GM04504 (cell line): ENCODE results near the gene RHOF.

Source experiments
- DNase-seq: peaks from one replicate; pipeline ENCODE4 v3.0.0-alpha.2; 2012; ENCODE audit warnings: low read depth

The RHOF gene

DNA sequence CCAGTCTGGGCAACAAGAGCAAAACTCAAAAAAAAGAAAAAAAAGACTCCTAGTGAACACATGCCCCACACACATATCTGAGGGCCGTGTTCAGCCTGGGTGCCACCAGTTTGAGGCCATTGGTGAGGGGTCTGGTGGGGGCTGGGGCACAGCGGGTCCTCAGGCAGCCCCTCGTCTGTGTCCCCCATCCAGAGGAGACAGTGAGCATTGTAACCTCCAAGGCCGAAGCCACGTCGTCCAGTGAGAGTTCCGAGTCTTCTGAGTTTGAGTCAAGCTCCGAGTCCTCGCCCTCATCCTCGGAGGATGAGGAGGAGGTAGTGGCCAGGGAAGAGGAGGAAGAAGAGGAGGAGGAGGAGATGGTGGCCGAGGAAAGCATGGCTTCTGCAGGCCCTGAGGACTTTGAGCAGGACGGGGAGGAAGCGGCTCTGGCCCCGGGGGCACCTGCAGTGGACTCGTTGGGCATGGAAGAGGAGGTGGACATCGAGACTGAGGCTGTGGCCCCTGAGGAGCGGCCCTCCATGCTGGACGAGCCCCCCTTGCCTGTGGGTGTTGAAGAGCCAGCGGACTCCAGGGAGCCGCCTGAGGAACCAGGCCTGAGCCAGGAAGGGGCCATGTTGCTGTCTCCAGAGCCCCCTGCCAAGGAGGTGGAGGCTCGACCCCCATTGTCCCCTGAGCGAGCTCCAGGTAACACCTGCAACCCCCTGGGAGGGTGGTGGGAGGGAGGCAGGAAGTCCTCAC, 25.9 kb upstream of the RHOF start:
- DNase-seq: no peak

DNA sequence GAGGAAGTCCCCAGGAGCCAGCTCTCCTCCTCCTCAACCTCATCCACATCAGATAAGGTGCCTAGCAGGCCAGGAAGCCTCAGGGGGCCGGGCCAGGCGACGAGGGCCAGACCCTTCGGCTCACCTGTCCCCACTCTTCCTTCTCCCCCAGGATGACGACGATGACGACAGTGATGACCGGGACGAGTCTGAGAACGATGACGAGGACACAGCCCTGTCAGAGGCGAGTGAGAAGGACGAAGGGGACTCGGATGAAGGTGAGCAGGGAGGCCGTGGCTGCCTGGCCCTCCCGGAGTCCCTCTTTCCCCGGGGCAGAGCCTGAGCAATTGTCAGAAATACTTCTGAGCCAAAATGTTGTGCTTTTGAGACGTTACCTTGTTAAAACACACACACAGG, 24.2 kb upstream of the RHOF start:
- DNase-seq: no peak

DNA sequence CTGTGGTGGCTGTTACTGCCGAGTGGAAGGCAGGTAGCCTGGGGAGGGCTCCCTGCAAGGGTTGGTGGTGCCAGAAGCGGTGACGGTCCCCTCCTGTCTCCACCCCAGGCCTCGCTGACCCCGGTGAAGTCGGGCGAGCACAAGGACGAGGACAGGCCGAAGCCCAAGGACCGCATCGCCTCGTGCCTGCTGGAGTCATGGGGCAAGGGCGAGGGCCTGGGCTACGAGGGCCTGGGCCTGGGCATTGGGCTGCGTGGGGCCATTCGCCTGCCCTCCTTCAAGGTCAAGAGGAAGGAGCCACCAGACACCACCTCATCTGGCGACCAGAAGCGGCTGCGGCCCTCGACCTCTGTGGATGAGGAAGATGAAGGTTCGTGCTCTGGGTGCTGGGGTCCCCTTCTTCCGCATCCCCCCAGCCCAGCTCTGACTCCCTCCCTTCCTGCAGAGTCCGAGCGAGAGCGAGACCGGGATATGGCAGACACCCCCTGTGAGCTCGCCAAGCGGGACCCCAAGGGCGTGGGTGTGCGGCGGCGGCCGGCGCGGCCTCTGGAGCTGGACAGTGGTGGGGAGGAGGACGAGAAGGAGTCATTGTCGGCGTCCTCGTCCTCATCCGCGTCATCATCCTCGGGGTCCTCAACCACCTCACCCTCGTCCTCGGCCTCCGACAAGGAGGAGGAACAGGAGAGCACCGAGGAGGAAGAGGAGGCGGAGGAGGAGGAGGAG, 23.6 kb upstream of the RHOF start:
- no peak for DNase-seq

- DNase-seq: no peak
These were observed 21.8 kb upstream of the RHOF start for GRCh38 chr12:121815263-121815662.

- no peak for DNase-seq
These were observed 21.1 kb upstream of the RHOF start for GRCh38 chr12:121814429-121815119.

- DNase-seq: no peak
These were observed 20.5 kb upstream of the RHOF start for GRCh38 chr12:121813951-121814350.

GRCh38 chr12:121812921-121813896, 19.7 kb upstream of the RHOF start:
- DNase-seq: no peak

- DNase-seq: no peak
These were observed 18.9 kb upstream of the RHOF start for GRCh38 chr12:121812320-121812871.

DNA sequence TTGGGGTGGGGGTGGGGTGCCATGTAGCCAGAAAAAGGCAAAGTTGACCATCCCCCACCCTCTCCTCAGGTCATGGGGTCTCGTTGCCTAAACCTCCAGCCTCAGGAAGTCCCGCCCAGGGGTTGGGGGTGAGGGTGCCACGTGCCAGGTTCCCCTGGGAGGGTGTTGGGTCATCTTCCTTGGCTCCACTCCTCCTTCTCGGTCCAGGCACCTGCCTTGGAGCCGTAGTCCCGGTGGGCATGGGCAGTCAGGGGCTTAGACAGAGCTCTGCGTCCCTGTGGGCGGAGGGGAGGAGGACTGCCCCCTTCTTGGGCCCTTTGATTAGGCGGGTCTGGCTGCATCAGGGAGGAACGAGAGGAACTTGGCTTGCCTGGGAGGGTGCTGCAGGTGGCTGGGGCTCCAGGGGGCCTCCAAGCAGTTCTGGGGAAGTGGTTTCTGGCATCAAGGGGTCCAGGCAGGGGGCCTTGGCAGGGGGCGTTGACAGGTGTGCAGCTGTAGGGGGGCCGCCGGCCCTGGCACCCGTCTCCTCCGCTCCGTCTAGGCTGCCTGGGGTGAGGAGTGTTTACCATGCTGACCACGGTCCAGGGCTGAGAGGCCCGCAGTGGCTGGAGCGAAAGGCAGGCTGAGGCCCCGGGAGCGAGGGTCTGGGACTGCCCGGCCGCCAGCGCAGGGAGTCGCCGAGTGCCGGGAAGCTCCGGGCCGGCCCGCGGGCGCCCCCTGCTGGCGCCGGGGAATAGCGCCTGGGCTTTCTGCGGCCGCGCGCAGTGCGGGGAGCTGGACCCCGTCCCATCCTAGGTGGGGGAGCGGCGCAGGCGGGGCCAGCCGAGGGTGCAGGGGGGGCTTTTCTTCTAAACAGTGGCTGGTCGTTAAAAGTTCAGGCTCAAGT, 18.2 kb upstream of the RHOF start:
- DNase-seq: no peak

DNA sequence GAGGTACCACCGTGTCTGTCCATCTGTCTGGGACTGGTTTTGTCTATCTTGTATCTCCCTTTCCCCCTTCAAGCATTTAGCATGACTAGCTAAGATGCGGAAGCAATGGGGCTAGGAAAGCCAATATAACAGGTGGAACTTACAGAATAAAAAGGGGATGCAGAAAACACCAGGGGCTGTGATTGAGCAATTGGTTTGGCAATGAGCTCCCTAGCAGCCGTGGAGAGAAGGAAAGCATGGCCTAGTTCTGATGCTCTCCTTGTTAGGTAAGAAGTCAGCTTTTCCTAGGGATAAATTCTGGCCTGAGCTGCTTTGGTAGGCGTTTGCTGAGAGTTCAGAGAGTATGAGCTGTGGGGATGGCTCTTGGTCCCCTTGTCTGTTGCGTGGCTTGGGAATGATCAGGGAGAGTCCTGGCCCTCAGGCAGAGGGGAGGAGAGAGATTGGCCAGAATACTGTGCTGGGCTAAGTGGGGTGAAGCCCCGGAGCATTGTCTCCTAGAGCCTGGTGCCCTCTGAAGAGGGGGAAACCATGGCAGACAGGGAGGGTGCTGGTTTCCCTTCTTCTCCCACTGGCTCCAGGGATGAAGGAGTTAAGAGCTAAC, 17.4 kb upstream of the RHOF start:
- no peak for DNase-seq

DNA sequence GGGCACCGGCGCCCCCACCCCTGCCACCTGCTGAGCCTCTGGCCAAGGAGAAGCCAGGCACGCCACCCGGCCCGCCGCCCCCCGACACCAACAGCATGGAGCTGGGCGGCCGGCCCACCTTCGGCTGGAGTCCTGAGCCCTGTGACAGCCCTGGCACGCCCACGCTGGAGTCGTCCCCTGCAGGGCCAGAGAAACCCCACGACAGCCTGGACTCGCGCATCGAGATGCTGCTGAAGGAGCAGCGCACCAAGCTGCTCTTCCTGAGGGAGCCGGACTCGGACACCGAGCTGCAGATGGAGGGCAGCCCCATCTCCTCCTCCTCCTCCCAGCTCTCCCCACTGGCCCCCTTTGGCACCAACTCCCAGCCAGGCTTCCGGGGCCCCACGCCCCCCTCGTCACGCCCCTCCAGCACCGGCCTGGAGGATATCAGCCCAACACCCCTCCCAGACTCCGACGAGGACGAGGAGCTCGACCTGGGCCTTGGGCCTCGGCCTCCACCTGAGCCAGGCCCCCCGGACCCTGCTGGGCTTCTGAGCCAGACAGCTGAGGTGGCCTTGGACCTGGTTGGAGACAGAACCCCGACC, 16.8 kb upstream of the RHOF start:
- DNase-seq: no peak

GRCh38 chr12:121809712-121810116, 16.2 kb upstream of the RHOF start:
- no peak for DNase-seq

- DNase-seq: no peak
These were observed 15.1 kb upstream of the RHOF start for GRCh38 chr12:121808623-121809022.

DNA sequence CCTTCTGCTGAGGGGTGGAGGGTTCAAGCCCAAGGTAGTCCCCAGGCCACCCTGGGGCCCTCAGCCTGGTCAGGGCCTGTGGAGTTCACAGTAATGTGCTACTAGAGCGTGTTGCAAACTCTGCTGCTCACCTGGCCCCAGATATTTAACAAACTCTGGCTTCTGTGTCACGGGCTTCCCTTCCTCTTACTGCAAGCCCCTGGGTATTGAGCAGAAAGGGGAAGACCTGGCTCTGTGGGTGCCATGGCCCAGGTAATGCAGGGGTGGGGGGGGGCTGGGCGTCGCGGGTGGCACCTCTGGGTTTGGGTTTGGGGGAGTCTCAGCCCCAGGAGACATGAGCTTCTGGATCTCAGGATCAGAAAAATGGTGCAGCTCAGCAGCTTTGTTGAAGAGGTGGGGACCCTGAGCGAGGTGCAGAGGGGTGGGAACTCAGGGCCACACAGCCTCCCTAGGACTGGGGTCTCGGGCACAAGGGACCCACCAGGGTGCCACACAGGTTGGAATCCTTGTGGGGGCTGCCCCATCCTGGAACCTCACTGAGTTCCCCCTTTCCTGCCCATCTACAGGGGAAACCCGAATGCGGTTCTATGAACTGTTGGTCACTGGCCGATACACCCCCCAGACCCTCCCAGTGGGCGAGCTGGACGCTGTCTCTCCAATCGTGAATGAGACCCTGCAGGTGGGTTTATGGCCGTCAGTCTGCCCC, 14.3 kb upstream of the RHOF start:
- DNase-seq: no peak

DNA sequence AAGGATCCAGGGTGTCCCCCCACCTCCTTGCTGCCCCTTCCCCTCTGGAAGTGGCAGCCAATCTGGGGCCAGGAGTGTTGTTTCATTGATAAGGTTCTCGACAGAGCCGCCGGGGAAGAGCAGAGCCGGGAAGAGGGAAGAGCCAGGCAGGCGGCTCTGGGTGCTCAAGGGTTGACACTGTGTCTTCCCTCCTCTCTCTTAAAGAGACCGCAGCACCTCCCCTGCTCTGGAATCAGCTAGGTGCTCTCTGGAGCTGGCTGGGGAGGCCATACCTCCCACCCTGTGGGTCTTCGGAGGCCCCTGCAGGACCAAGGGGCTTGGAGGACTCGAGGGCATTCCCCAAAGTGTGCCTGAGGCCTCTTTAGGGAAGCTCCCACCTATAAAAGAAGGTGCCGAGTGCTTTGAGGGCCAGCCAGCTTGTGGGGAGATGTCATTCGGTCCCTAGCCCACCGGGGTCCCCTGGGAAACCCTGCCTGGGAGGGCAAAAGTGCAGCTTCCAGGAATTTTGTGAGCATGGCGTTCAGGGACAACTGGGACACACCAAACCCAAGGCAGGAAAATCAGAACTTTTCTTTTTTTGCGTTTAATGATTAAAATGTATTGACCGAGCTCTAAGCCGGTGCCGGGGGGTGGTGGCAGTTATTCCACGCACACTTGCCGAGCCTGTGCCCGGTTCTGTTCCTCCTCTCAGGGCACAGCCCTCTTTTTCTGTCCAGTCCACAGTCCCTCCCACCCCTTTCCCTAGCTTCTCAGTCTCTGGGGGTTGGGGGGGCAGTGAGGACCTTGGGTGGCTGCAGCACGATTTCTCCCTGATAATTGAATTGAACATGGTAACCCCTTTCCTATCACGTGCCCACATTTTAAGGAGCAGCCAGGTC, 13.3 kb upstream of the RHOF start:
- DNase-seq: no peak

DNA sequence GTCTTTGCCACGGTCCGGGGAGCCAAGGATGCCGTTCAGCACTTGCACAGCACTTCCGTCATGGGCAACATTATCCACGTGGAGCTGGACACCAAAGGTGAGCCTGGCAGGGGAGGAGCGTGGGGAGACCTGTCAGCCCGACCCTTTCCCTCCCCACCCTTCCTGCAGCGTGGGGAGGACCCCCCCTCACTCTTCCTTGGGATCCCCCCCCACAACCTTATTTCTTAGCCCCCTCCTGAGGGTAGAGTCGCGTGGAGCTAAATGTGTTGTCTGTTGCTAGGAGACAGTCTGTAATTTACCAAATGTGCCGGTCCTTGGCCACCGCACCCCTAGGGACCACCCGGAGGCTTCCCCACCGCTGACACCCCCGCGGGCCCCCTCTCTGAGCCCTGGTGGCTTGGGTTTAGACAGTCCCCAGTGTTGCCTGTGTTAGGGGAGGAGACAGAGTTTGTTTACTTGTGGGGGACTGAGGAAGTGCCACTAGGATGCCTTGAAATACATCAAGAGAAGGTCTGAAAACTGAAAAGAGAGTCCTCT, 12.6 kb upstream of the RHOF start:
- DNase-seq: no peak

- no peak for DNase-seq
These were observed 11.9 kb upstream of the RHOF start for GRCh38 chr12:121805171-121806008.
